ENCODE data around the gene SHANK2. TPM values are rescaled to one million over a fixed set of nuclear protein-coding genes. Genes with fewer than 3 reads are reported as not detected.

SHANK2 gene
- 0.49 and 18.6 TPM in 2 replicates for total RNA-seq (2014; rRNA removed; shearing (Covaris generic); ENCODE audit: low replicate concordance)

GRCh38 chr11:71252269-71252769, at the start of gene SHANK2:
TSS of gene SHANK2 (minus strand) at chr11:71252577. CDS start at chr11:71147326, 105,251 bp downstream.
- peak within 1 kb of the TSS; percentile 59 for H3K4me3 ChIP-seq
- H3K36me3 ChIP-seq, result no peaks in the 10 kb centered on the region
- no peaks in the 10 kb centered on the region for H3K9me3 ChIP-seq
- no peak for DNase-seq
- H3K27me3 ChIP-seq, result no peaks in the 10 kb centered on the region

DNA sequence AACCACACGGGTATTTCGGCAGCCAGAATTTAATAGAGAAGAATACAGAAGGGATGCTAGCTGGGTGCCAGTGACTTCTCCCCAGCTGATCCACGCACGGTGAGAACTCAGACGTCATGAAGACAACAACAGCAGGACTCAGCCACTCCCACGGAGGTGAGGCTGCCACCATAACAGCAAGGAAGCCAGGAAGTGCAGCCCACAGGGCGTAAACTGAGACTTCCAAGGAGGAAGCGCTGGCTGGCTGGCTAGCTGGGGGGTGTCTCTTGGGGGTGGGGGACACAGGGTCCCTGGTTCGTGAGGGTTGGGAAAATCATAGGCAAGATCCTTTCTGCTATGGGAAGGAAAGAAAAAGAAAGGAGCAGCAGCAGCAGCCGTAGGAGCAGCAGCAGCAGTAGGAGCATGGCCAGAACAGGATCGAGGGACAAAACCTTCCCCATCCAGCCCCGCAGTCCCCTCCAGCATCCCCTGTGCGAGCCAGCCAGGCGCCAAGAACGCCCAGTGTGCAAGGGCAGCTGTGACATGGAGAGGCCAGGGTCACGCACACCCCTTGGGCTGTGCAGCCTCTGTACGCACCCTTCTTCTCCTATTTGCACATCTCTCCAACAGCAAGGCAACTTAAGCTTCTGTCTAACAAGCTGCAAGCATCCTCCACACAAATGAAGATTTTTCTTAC, 49.6 kb upstream of the SHANK2 start:
- Histone ChIP-seq H3K36me3 (no peaks in the 10 kb centered on the region), H3K9me3 (no peaks in the 10 kb centered on the region), H3K27me3 (no peaks in the 10 kb centered on the region), H3K4me3 (no peak overlapping the region)
- DNase-seq, result no peak

GRCh38 chr11:71301046-71301857, 48.9 kb upstream of the SHANK2 start:
- Histone ChIP-seq H3K9me3 (peaks cover 2% of the 10 kb centered on the region), H3K36me3 (no peaks in the 10 kb centered on the region), H3K4me3 (no peak overlapping the region), H3K27me3 (no peaks in the 10 kb centered on the region)
- no peak for DNase-seq

DNA sequence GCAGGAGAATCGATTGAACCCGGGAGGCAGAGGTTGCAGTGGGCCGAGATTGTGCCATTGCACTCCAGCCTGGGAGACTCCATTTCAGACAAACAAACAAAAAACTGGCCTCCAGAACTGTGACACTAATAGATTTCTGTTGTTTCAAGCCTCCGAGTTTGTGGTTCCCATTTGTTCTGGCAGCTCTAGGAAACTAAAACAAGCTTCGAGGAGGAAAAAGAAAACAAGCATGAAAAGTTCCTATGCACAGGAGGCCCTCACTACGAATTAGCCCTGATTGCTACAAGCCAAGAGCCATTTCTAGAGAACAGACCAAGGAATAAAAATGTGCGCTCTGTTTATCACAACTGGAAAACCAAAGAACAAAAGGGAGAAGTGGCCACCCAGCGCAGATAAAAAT, 47.8 kb upstream of the SHANK2 start:
- DNase-seq, result no peak
- Histone ChIP-seq H3K4me3 (no peak overlapping the region), H3K27me3 (no peaks in the 10 kb centered on the region), H3K36me3 (no peaks in the 10 kb centered on the region), H3K9me3 (peaks cover 2% of the 10 kb centered on the region)

GRCh38 chr11:71298761-71299181, 46.4 kb upstream of the SHANK2 start:
- Histone ChIP-seq H3K4me3 (no peak overlapping the region), H3K27me3 (no peaks in the 10 kb centered on the region), H3K9me3 (peaks cover 2% of the 10 kb centered on the region), H3K36me3 (no peaks in the 10 kb centered on the region)
- DNase-seq, result no peak

- H3K9me3 ChIP-seq, result peaks cover 2% of the 10 kb centered on the region
- H3K27me3 ChIP-seq, result no peaks in the 10 kb centered on the region
- no peak for DNase-seq
- no peaks in the 10 kb centered on the region for H3K36me3 ChIP-seq
- no peak overlapping the region for H3K4me3 ChIP-seq
Measured at GRCh38 chr11:71298016-71298550, 45.7 kb upstream of the SHANK2 start.

DNA sequence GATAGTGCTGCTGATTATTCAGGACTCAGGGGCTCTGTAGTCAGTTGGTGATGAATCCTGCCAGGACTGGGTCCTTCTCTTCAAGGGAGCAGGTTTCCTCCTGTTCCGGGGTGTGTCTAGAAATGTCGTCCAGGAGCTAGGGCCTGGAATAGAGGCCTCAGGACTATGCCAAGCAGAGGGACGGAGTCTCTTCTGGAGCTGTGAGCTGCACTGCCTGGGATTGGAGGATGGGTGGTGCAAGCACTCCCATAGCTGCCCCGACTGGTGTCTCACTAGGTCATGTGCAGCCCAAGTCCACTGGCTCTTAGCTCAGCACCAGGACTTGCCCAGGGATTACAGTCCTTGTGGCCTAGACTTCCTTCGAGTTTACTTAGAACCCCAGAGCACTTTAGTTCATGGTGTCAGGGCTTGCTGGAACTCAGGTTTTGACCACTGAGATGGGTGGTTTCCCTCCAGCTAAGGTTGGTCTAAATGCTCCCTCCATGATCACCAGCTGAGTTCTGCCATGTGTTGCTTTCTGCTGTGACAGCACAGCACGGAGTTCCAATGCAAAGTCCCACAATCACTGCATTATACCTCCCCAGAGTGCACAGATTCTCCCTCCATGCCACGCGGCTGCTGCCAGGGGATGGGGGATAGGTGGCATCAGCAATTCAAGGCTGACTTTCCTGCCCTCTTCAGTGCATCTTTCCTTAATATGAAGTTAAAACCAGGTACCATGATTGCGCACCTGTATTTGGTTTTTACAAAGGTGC, 42.6 kb upstream of the SHANK2 start:
- Histone ChIP-seq H3K36me3 (no peaks in the 10 kb centered on the region), H3K9me3 (peaks cover 24% of the 10 kb centered on the region), H3K27me3 (no peaks in the 10 kb centered on the region), H3K4me3 (no peak overlapping the region)
- DNase-seq, result no peak

- no peak for DNase-seq
- Histone ChIP-seq H3K9me3 (peaks cover 33% of the 10 kb centered on the region), H3K27me3 (no peaks in the 10 kb centered on the region), H3K36me3 (no peaks in the 10 kb centered on the region), H3K4me3 (no peak overlapping the region)
Measured at GRCh38 chr11:71293961-71294782, 41.8 kb upstream of the SHANK2 start.

DNA sequence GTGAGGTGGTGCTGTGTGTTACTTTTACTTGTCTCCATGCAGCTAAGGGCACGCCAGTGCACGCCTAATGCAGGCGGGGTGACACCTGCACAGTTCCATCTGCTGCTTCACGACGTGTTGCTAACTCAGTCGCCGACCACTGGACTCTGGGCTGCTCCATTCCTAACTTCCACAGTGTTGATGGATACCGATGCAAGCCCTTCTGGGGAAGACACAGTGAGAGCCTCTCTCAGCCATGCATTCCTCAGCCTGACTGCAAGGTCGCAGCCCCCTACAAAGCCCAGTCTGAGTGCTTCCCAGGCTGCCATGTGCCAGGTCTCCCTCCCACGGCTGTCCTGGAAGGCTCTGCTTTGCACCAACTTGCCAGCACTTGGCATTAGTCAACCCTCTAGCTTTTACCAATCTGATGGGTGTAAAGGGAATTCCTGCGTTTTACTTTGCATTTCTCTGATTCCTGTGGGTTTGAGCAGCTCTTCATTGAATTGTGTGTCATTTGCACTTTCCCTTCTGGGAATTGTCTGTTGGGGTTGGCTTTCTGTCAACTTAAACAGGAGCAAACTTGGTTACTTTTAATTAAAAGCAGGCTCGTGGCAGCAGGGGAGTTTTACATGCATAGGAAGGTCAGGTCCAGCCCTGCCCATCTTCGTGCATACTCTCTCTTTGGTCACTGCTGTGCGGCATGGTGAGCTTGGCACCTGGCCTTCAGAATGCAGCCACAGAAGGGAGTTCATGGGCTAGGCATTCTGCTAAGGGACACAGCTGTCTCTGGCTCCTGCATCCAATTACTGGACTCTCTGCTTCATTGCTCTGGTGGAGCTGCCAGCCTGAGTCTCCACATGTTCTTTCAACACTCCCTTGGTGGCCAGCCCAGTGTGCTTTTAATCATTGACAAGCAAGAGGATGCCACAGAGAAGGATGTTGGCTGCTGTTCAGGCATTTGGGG, 34.6 kb upstream of the SHANK2 start:
- Histone ChIP-seq H3K27me3 (no peaks in the 10 kb centered on the region), H3K9me3 (peaks cover 32% of the 10 kb centered on the region), H3K36me3 (no peaks in the 10 kb centered on the region), H3K4me3 (no peak overlapping the region)
- peak; percentile 96 for DNase-seq

DNA sequence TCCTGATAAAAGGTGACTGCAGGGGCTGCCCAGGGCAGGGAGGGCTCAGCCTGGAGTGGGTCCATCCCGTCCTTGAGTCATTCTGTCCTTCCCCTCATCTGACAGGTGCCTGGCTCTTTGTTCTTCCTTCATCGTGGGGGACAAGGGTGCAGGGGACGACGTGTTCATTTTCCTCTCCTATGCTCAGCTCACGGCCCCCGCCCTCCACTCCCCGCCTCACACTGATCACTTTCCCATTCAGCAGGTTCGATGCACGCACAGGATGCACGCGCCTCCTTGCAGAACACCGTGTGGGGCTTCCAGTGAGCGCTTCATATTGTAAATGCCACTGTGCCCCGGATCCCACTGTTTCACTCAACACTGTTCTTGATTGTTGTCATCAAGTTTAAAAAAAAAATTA, 32.7 kb upstream of the SHANK2 start:
- DNase-seq, result no peak
- Histone ChIP-seq H3K9me3 (peaks cover 16% of the 10 kb centered on the region), H3K27me3 (no peaks in the 10 kb centered on the region), H3K36me3 (no peaks in the 10 kb centered on the region), H3K4me3 (no peak overlapping the region)

- no peaks in the 10 kb centered on the region for H3K36me3 ChIP-seq
- no peak overlapping the region for H3K4me3 ChIP-seq
- no peak for DNase-seq
- H3K27me3 ChIP-seq, result no peaks in the 10 kb centered on the region
- peaks cover 11% of the 10 kb centered on the region for H3K9me3 ChIP-seq
Measured at GRCh38 chr11:71284525-71285092, 32.2 kb upstream of the SHANK2 start.

- DNase-seq, result no peak
- Histone ChIP-seq H3K9me3 (peaks cover 5% of the 10 kb centered on the region), H3K27me3 (no peaks in the 10 kb centered on the region), H3K4me3 (no peak overlapping the region), H3K36me3 (no peaks in the 10 kb centered on the region)
Measured at GRCh38 chr11:71283971-71284441, 31.6 kb upstream of the SHANK2 start.

DNA sequence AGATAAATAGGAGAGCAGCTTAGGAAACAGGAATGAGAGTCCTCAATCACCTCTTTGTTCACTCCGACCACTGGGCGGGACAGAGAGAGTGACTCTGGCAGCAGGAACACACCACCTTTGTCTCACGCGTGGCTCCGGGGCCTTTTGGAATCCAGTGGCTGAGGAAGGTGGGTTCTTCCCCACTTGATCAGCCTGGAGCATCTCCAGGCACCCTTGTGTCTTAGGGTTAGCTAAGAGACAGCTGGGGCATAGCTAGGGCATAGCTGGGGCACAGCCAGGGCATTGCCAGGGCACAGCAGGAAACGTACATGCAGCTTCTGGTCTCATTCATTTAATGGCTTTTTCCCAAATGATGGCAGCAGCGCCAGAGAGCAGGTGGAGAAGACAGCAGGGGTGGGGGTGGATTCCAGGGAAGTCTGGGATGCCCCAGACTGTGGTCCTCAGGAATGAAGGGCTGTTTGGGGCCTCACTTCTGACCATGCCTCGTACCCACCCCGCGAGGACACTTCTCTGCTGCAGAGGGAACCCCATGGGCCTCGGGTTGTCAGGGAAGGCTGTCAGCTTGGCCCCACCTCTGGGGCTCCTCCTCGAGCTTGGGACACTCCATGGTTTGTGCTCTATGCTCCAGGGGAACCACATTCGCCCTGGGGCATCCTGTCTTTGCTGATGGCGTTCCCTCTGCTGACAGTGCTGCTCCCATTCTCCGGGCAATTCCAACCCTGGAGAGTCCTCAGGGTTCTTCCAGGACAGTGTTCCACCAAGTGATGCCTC, 30.4 kb upstream of the SHANK2 start:
- DNase-seq, result peak; percentile 13
- Histone ChIP-seq H3K27me3 (no peaks in the 10 kb centered on the region), H3K9me3 (no peaks in the 10 kb centered on the region), H3K4me3 (no peak overlapping the region), H3K36me3 (no peaks in the 10 kb centered on the region)

DNA sequence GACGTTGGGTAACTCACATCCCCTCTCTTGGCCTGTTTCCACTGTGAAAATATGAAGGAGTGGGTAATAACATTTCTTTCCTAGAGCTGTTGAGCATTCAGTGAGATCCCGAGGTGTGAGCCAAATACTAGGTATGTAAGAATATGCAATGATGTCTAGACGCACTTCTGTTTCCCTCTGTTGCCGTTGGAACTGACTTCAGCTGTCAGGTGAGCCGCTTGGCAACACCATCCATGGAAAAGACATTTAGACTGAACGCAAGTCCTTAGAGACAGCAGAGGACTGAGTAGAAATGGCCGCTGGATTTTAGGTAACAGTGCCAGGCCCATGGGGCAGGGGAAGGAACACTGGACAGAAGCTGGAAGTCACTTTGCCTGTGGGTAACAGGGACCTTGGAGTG, 29.5 kb upstream of the SHANK2 start:
- no peak for DNase-seq

More for the DNA sequence above, 29.5 kb upstream of the SHANK2 start:
- H3K36me3 ChIP-seq, result no peaks in the 10 kb centered on the region
- no peaks in the 10 kb centered on the region for H3K9me3 ChIP-seq
- H3K27me3 ChIP-seq, result no peaks in the 10 kb centered on the region
- H3K4me3 ChIP-seq, result no peak overlapping the region

Data from MG63 (cell line).